ENCODE measurements around the gene PRKAA2.

Gene PRKAA2

DNA sequence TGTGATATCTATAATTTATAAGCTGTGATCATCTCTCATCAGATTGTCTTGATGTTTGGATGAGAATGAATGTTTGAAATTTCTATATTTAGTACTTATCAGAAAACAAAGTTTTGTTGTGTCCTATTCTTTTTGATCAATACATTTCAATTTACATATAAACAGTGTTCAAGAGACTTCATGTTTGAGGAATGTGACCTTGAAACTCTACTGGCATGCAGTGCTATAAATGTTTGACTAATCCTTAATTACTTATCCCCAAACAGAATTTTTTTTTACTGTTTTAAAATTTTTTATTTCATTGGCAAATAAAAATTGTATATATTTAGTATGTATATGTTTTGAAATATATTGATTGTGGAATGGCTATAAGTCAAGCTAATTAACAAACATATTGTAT lies 1.5 kb upstream of the PRKAA2 start:
- H3K4me1 ChIP-seq (ENCODE audit: insufficient read depth, low read length), result 0 out of 2 replicates have a peak, but pooled peaks cover 3% of the 10 kb centered on the region
- no peaks in the 10 kb centered on the region for H3K9me3 ChIP-seq (ENCODE audit: control insufficient read depth, insufficient read depth, low read length)
- no peaks in the 10 kb centered on the region for H3K36me3 ChIP-seq (ENCODE audit: insufficient read depth, low read length)
- H3K9ac ChIP-seq (ENCODE audit: low read depth, low read length), result no peak overlapping the region

DNA sequence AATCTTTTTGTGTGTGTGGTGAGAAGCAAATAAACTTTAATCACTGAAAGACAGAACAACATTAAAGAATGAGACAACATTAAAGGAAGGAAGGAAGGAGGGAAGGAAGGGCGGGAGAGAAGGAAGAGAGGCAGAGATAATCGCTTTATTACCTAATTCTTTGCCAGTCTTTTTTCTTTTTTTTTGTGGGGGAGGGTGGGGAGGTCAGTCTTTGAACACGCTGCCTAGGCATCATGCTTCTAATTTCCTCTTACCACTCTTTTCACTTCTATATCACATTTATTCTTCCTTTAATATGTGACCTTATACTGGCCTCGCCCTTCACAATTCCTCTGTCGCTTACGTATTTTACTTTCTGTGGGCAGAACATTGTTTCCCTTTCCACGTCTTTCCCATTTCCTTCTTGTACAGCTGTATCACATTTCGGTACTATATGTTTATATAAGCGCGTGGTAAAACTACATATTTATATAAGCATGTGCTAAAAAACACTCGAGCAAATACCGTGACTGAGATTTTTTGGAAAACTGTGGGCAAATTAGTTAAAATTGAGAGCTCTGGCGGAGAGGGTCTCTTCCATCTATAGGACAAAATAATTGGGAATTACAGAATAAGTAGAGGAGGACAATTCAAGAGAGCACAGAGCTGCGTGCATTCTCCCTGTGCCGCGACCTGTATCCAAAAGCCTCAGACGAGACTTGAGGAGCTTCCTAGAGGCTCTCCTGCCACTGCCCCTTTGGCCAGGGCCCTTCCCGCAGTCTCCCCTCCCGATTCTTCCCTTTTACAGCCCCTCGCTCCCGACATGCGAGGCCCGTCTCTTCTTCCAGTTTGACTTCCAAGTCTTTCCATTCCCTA lies 823 bp upstream of the PRKAA2 start:
- Histone ChIP-seq H3K9me3 (ENCODE audit: control insufficient read depth, insufficient read depth, low read length) (no peaks in the 10 kb centered on the region), H3K9ac (ENCODE audit: low read depth, low read length) (peak overlapping the region; percentile 63), H3K36me3 (ENCODE audit: insufficient read depth, low read length) (no peaks in the 10 kb centered on the region), H3K4me1 (ENCODE audit: insufficient read depth, low read length) (0 out of 2 replicates have a peak, but pooled peaks cover 3% of the 10 kb centered on the region)

DNA sequence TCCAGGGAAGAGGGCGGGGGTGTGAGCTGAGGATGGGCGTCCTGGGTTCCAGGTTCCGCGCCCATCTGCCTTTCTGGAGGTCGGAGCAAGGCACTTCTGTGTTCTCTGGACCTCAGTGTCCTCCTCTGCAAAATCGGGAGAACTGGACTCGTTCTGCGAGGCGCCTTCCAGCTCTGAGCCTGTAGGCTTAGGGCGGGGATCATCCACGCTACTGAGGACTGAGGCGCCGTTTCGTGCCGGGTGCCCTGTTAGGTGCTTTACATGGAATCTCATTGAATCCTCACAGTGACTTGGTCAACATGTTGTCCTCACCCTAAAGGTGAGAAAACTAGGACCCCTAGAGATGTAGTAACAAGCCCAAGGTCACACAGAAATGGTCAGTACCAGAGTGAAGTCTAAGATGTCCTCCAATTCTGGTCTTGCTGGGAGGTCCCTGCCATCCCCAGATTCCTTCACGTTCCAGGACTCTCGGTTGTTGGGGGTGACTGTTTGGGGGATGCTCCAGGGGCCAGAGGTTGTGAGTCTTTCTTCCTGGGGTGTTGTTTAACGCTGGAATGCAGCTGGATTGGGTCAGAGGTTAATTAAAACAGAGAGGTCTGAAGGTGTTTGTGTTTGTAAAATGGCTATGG lies 677 bp downstream of the PRKAA2 start:
- H3K9ac ChIP-seq (ENCODE audit: low read depth, low read length), result peak overlapping the region; percentile 63

DNA sequence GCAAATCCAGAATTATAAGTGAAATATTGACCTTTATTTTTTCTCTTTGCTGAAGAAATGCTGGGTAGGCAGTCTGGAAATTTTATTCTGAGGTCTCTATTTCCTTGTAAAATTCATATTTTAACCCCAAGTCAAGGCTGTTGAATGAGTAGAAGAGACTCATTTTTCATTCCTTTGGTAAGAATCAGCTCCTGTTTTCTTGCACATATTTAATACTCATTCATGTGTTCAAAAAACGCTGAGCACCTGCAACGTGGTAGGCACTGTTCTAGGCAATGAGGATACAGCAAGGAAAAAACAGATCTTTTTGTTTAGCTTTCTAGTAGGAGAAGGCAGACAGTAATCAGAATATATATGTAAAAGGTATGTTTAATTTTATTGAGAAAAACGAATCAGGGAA lies 1.5 kb downstream of the PRKAA2 start:
- Histone ChIP-seq H3K4me1 (ENCODE audit: insufficient read depth, low read length) (0 out of 2 replicates have a peak, but pooled peaks cover 3% of the 10 kb centered on the region), H3K9ac (ENCODE audit: low read depth, low read length) (peak overlapping the region; percentile 63; the same call in 1 of the 2 replicates), H3K9me3 (ENCODE audit: control insufficient read depth, insufficient read depth, low read length) (no peaks in the 10 kb centered on the region), H3K36me3 (ENCODE audit: insufficient read depth, low read length) (no peaks in the 10 kb centered on the region)

More for the DNA sequence above, 677 bp downstream of the PRKAA2 start:
- H3K9me3 ChIP-seq (ENCODE audit: control insufficient read depth, insufficient read depth, low read length), result no peaks in the 10 kb centered on the region
- 0 out of 2 replicates have a peak, but pooled peaks cover 3% of the 10 kb centered on the region for H3K4me1 ChIP-seq (ENCODE audit: insufficient read depth, low read length)
- H3K36me3 ChIP-seq (ENCODE audit: insufficient read depth, low read length), result no peaks in the 10 kb centered on the region

DNA sequence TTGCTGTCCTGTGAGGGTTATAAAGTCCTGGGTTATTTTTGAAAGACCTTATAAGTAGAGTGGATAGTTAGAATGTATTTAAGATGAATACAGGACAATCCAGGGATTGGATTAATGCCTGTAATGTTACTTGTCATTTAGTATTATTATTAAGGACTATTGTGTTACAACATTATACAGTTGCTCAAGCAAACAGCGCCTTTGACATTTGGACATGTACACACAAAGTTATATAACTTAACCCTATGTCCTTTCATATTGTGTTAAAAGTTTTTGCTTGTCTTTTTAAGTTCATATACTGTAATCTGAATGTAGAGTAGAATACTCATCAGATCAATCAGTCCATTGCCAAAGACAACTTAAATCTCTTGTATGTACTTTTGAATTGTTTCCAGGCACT lies 2.0 kb downstream of the PRKAA2 start:
- H3K36me3 ChIP-seq (ENCODE audit: insufficient read depth, low read length), result no peaks in the 10 kb centered on the region
- no peaks in the 10 kb centered on the region for H3K9me3 ChIP-seq (ENCODE audit: control insufficient read depth, insufficient read depth, low read length)
- 0 out of 2 replicates have a peak, but pooled peaks cover 3% of the 10 kb centered on the region for H3K4me1 ChIP-seq (ENCODE audit: insufficient read depth, low read length)
- H3K9ac ChIP-seq (ENCODE audit: low read depth, low read length), result no peak overlapping the region

DNA sequence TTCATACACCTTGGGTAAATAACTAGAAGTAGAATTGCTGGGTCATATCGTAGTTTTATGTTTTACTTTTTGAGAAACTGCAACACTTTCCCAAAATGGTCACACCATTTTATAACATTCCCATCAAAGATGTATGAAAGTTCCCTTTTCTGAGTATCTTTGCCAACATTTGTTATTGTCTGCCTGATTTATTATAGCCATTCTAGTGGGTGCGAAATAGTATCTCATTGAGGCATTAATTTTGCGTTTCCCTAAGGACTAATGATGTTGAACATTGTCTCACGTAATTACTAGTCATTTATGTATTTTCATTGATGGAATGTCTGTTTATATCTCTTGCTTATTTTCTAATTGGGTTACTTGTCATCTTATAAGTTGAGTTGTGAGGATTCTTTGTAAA lies 3.4 kb downstream of the PRKAA2 start:
- no peaks in the 10 kb centered on the region for H3K36me3 ChIP-seq (ENCODE audit: insufficient read depth, low read length)
- H3K9me3 ChIP-seq (ENCODE audit: control insufficient read depth, insufficient read depth, low read length), result no peaks in the 10 kb centered on the region
- H3K9ac ChIP-seq (ENCODE audit: low read depth, low read length), result no peak overlapping the region
- 0 out of 2 replicates have a peak, but pooled peaks cover 3% of the 10 kb centered on the region for H3K4me1 ChIP-seq (ENCODE audit: insufficient read depth, low read length)

DNA sequence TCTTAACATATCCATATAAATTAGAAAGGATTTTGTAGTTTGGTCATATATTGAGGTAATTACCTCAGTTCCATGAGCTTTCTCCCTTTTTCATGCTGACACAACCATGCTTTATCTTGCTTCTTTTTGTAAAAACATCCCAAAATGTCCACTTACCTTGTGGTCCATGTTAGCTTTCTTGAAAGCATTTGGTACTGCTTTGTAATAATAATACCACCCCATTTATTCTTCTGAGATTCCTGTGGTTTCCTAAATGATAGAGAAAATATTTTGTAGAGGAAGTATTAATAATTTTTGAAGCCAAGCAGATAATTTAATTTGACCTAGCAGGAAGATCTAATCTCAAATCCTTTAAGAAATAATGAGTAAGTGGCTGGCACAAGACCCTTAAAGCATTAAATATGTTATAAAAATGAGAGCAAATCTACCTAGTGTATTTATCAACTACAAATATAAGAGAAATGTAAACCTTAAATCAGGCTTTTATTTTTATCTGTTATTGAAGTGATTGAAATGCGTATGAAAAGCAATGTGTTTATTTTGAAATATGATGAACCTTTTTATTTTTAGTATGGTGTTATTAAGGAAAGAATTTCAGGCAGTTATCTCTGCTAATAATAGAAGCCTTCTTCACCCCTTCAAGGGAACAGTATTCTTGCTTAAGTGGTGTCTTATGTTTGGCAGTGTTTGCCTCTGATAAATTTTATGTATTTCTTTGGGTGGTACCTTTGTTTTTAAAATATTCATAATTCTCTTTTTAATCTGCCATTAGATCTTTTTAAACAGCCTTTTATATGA lies 9.2 kb downstream of the PRKAA2 start:
- Histone ChIP-seq H3K36me3 (ENCODE audit: insufficient read depth, low read length) (no peaks in the 10 kb centered on the region; the same call in 1 of the 2 replicates), H3K9ac (ENCODE audit: low read depth, low read length) (no peak overlapping the region), H3K9me3 (ENCODE audit: control insufficient read depth, insufficient read depth, low read length) (peaks cover 11% of the 10 kb centered on the region; the same call in 1 of the 2 replicates), H3K4me1 (ENCODE audit: insufficient read depth, low read length) (no peaks in the 10 kb centered on the region)

DNA sequence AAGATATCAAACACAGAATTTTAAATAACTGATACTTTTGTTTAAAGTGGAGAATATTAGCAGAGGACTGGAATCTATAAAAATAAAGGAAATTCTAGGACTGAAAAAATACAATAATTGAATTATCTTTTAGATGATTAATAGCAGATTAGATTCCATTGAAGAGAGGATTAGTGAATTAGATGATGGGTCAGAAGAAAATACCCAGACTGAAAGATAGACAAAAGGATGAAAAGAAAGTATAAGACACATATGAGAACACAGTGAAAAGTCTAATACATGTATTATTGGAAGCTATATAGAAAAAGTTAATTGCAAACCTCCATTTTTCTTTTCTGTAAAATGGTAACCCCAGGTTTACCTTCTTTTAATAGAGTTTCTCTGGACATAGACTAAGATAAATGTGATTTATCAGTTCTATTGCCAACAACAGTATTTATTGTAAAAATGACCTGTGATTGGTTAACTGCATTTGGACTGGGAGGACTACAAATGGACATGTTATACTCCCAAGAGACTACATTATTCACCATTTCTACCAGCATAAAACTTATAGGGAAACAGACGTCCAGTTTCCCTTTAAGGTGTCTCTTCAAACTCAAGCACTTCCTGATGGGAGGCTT lies 11.0 kb downstream of the PRKAA2 start:
- H3K4me1 ChIP-seq (ENCODE audit: insufficient read depth, low read length), result no peaks in the 10 kb centered on the region
- H3K36me3 ChIP-seq (ENCODE audit: insufficient read depth, low read length), result no peaks in the 10 kb centered on the region; the same call in 1 of the 2 replicates
- peaks cover 11% of the 10 kb centered on the region; the same call in 1 of the 2 replicates for H3K9me3 ChIP-seq (ENCODE audit: control insufficient read depth, insufficient read depth, low read length)
- H3K9ac ChIP-seq (ENCODE audit: low read depth, low read length), result no peak overlapping the region

DNA sequence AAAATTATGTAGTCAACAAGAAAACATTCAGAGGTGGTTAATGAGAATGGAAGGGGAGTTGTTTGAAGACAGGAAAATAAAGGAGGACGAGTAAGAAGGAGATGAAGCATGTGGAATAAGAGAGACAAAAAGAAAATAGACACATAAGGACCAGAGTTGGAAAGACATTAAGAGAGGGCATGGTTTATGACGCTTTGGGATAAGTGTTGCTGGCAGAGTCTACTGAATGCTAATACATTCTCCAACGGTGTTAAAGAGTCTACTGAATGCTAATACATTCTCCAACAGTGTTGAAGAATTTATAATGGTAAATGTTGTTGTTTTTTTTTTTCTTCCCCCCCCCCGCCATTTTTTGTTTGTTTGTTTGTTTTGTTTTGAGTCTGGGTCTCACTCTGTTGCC lies 13.1 kb downstream of the PRKAA2 start:
- Histone ChIP-seq H3K36me3 (ENCODE audit: insufficient read depth, low read length) (no peaks in the 10 kb centered on the region; the same call in 1 of the 2 replicates), H3K4me1 (ENCODE audit: insufficient read depth, low read length) (no peaks in the 10 kb centered on the region), H3K9ac (ENCODE audit: low read depth, low read length) (no peak overlapping the region), H3K9me3 (ENCODE audit: control insufficient read depth, insufficient read depth, low read length) (peaks cover 11% of the 10 kb centered on the region; the same call in 1 of the 2 replicates)

DNA sequence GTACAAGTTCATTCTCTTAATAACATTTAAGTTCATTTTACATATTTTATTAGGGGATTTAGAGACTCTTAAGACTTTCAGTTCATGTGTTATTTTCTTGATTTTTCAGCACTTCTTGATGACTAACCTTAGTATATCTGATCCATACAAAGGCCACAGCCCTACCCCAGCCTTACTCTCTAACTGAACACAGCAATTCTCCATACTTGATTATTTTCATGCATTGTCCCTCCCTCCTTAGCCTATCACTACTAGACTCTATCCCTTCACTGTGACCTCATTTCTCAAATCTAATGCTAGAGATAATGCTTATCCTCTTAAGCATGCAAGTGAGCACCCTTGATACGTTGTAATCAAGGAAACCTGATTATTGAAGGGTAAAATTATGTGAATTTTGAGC lies 15.2 kb downstream of the PRKAA2 start:
- peaks cover 11% of the 10 kb centered on the region; the same call in 1 of the 2 replicates for H3K9me3 ChIP-seq (ENCODE audit: control insufficient read depth, insufficient read depth, low read length)
- no peaks in the 10 kb centered on the region; the same call in 1 of the 2 replicates for H3K36me3 ChIP-seq (ENCODE audit: insufficient read depth, low read length)
- H3K9ac ChIP-seq (ENCODE audit: low read depth, low read length), result no peak overlapping the region
- H3K4me1 ChIP-seq (ENCODE audit: insufficient read depth, low read length), result no peaks in the 10 kb centered on the region

DNA sequence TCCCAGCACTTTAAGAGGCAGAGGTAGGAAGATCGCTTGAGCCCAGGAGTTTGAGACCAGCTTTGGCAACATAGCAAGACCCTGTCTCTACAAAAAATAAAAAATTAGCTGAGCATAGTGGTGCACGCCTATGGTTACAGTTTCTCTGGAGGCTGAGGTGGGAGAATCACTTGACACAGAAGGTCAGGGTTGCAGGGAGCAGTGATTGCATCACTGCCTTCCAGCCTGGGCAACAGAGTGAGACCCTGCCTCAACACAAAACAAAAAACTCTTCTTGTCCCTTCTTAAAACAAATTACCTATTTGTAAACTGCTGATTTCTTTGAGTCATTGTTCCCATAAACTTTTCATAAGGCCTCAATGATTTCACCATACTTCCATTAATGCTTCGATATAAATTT lies 18.7 kb downstream of the PRKAA2 start:
- peaks cover 6% of the 10 kb centered on the region; the same call in 1 of the 2 replicates for H3K4me1 ChIP-seq (ENCODE audit: insufficient read depth, low read length)
- H3K9me3 ChIP-seq (ENCODE audit: control insufficient read depth, insufficient read depth, low read length), result no peaks in the 10 kb centered on the region
- H3K9ac ChIP-seq (ENCODE audit: low read depth, low read length), result no peak overlapping the region
- H3K36me3 ChIP-seq (ENCODE audit: insufficient read depth, low read length), result no peaks in the 10 kb centered on the region

DNA sequence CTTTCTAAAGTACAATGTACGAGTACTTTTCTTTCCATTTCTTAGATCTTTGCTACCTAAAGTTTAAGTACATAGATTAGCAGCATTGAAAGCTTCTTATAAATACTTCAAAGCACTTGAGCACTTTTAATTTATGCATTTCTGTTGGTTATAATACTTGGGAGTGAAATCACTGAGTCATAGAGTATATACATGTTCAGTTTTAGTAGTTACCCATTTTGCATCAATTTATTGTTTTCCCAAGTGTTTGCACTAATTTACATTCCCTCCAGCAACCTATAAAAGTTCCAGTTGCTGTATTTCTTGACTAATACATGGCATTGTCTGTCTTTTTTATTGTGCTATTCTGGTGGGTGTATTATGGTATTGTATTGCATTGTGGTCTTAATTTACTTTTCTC lies 20.3 kb downstream of the PRKAA2 start:
- peaks cover 6% of the 10 kb centered on the region; the same call in 1 of the 2 replicates for H3K4me1 ChIP-seq (ENCODE audit: insufficient read depth, low read length)
- no peaks in the 10 kb centered on the region for H3K9me3 ChIP-seq (ENCODE audit: control insufficient read depth, insufficient read depth, low read length)
- H3K9ac ChIP-seq (ENCODE audit: low read depth, low read length), result no peak overlapping the region
- no peaks in the 10 kb centered on the region for H3K36me3 ChIP-seq (ENCODE audit: insufficient read depth, low read length)

DNA sequence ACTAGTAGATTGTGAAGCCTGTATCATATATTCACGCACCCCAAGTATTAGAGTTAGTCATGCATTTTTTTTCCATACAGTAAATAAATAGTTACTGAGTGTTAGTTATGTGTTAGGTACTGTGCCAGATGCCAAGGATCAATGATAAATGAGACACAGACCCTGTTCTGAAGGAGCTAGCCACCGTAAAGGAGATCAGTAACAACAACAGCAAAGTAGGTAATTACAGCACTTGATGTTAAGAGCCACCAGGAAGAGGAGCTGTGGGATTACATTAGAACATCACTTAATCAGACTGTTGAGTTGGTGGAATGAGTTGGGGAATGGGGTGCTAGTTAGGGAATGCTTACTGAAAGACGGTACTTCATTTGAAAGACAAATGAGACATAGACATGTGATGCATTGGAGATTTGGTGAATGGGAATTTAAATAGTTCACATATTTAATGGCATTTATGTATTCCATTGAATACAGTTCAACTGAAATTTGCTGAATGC lies 21.0 kb downstream of the PRKAA2 start:
- Histone ChIP-seq H3K4me1 (ENCODE audit: insufficient read depth, low read length) (peaks cover 6% of the 10 kb centered on the region; the same call in 1 of the 2 replicates), H3K9ac (ENCODE audit: low read depth, low read length) (no peak overlapping the region), H3K36me3 (ENCODE audit: insufficient read depth, low read length) (no peaks in the 10 kb centered on the region), H3K9me3 (ENCODE audit: control insufficient read depth, insufficient read depth, low read length) (no peaks in the 10 kb centered on the region)
